B cell (primary cell): Measurements from ENCODE around the gene TEPSIN.

Source experiments
- EZH2 ChIP-seq: IDR thresholded peaks from 2 replicates; pipeline ENCODE4 v1.6.1; 2012; ENCODE audit warnings: borderline replicate concordance, low read depth, mild to moderate bottlenecking, moderate library complexity, low read length; ENCODE audit not compliant: insufficient read depth, poor library complexity, severe bottlenecking
- TF ChIP-seq, protein P1 (sequence below): fragments of 200-600 bp; IDR thresholded peaks from one replicate; pipeline ENCODE4 v1.8.0; 2022; ENCODE audit warnings: antibody characterized with exemption, mild to moderate bottlenecking

GRCh38 chr17:81253358-81254131 is 14.7 kb upstream of the TEPSIN start:
- TF ChIP-seq, protein P1, sequence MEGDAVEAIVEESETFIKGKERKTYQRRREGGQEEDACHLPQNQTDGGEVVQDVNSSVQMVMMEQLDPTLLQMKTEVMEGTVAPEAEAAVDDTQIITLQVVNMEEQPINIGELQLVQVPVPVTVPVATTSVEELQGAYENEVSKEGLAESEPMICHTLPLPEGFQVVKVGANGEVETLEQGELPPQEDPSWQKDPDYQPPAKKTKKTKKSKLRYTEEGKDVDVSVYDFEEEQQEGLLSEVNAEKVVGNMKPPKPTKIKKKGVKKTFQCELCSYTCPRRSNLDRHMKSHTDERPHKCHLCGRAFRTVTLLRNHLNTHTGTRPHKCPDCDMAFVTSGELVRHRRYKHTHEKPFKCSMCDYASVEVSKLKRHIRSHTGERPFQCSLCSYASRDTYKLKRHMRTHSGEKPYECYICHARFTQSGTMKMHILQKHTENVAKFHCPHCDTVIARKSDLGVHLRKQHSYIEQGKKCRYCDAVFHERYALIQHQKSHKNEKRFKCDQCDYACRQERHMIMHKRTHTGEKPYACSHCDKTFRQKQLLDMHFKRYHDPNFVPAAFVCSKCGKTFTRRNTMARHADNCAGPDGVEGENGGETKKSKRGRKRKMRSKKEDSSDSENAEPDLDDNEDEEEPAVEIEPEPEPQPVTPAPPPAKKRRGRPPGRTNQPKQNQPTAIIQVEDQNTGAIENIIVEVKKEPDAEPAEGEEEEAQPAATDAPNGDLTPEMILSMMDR: peak; percentile 83
- no peak for TF ChIP-seq EZH2
